PFSK-1 (cell line): ENCODE data around the gene NDUFS5.

ENCODE experiments used
- FOXP2 ChIP-seq: optimal IDR thresholded peaks from 2 replicates; pipeline ENCODE3; 2011; ENCODE audit warnings: borderline replicate concordance, control low read depth, inconsistent platforms; ENCODE audit not compliant: insufficient read depth; ENCODE audit errors: extremely low read length, extremely low read depth
- POLR2AphosphoS5 ChIP-seq: IDR thresholded peaks from 2 replicates; pipeline ENCODE4 v1.6.1; 2012; ENCODE audit warnings: low read depth, mild to moderate bottlenecking, control low read depth, low read length, moderate library complexity
- SIN3A ChIP-seq: IDR thresholded peaks from 2 replicates; pipeline ENCODE4 v1.6.1; 2012; ENCODE audit warnings: mild to moderate bottlenecking, low read length, moderate library complexity, borderline replicate concordance; ENCODE audit not compliant: insufficient read depth
- TAF1 ChIP-seq: IDR thresholded peaks from 2 replicates; pipeline ENCODE4 v1.6.1; 2012; ENCODE audit warnings: low read length, control low read depth, borderline replicate concordance; ENCODE audit not compliant: insufficient read depth
- TF ChIP-seq, protein P1 (sequence below), 2 experiments: IDR thresholded peaks; 2 replicates each; pipeline versions ENCODE4 v1.6.1 to v1.8.0; 2011 to 2012; ENCODE audit warnings: low read depth in 2 of 2, low read length in 2 of 2, control low read depth in 1 of 2, inconsistent platforms in 1 of 2, mild to moderate bottlenecking in 1 of 2, moderate library complexity in 1 of 2; ENCODE audit not compliant: insufficient read depth in 1 of 2

Gene NDUFS5

DNA sequence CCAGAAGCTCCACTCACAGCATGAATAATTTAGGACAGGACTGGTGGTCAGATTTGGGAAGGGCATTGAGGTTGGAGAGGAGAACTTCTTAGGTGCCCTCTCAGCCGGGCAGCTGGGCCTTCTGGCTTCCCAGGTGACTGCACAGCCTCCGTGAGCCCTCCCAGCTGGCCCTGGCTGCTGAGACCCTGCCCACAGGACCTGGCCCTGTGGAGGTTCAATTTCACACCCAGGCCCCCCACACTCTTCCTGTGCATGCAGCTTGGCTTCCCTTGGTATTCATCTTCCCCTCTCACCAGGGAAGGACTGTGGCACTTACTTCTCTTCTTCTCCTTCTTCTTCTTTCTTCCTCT lies 50.6 kb downstream of the NDUFS5 start:
- TF ChIP-seq FOXP2 (no peak), SIN3A (no peak), TAF1 (no peak), POLR2AphosphoS5 (no peak)
- TF ChIP-seq, protein P1, sequence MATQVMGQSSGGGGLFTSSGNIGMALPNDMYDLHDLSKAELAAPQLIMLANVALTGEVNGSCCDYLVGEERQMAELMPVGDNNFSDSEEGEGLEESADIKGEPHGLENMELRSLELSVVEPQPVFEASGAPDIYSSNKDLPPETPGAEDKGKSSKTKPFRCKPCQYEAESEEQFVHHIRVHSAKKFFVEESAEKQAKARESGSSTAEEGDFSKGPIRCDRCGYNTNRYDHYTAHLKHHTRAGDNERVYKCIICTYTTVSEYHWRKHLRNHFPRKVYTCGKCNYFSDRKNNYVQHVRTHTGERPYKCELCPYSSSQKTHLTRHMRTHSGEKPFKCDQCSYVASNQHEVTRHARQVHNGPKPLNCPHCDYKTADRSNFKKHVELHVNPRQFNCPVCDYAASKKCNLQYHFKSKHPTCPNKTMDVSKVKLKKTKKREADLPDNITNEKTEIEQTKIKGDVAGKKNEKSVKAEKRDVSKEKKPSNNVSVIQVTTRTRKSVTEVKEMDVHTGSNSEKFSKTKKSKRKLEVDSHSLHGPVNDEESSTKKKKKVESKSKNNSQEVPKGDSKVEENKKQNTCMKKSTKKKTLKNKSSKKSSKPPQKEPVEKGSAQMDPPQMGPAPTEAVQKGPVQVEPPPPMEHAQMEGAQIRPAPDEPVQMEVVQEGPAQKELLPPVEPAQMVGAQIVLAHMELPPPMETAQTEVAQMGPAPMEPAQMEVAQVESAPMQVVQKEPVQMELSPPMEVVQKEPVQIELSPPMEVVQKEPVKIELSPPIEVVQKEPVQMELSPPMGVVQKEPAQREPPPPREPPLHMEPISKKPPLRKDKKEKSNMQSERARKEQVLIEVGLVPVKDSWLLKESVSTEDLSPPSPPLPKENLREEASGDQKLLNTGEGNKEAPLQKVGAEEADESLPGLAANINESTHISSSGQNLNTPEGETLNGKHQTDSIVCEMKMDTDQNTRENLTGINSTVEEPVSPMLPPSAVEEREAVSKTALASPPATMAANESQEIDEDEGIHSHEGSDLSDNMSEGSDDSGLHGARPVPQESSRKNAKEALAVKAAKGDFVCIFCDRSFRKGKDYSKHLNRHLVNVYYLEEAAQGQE (IDR thresholded peaks at IDR 0.05; ENCODE audit: insufficient read depth in 1 of 2, low read depth in 2 of 2, low read length in 2 of 2), result no peak

DNA sequence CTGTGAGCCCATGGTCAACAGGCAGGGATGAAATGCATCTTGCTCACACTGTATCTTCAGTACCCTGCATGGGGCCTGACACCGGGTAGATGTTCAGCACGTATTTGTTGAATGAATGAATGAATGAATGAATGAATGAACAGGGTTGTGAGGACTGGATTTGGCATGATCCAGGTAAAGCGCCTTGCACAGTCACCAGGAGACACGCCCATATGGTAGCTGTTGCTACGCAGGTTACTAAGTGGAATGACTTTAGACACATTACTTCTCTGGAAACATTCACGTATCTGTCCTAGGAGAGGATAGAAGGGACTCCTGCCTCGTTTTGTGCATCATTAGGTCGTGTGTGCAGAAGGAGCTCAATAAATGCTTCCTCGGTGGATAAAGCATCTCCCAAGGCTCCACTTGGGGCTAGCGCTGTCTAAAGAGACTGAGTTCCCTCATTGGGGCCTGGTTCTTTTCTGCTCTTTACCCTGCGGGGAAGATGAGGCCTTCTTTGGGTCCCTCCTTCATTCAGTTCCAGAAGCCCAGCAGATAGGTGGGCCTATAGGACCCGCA lies 54.2 kb downstream of the NDUFS5 start:
- TF ChIP-seq FOXP2 (no peak), POLR2AphosphoS5 (no peak), TAF1 (no peak), SIN3A (no peak)
- TF ChIP-seq, protein P1 (IDR thresholded peaks at IDR 0.05; ENCODE audit: insufficient read depth in 1 of 2, low read depth in 2 of 2, low read length in 2 of 2), result no peak

DNA sequence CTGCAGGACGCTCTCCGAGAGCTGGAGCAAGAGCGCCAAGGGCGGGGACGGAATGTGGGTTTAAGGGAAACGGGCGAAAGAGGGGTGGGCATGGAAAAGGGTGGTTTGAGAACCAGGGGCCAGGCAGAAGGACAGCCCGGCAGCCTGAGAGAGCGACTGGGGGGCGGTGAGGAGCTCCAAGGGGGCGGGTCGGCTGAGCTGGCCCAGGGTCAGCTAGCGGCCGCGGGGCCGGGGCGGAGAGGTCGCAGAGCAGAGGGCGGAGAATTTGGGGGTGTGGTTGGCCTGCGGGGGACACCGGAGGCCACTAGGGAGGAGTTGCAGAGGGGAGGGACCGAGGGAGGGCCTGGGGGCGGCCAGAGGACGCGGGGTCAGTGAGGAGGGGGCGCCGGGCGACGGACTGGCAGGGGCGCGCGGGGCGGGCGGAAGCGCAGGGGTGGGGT lies 54.7 kb downstream of the NDUFS5 start:
- TF ChIP-seq POLR2AphosphoS5 (no peak), FOXP2 (no peak), SIN3A (no peak), TAF1 (no peak)
- TF ChIP-seq, protein P1 (IDR thresholded peaks at IDR 0.05; ENCODE audit: insufficient read depth in 1 of 2, low read depth in 2 of 2, low read length in 2 of 2), result no peak

DNA sequence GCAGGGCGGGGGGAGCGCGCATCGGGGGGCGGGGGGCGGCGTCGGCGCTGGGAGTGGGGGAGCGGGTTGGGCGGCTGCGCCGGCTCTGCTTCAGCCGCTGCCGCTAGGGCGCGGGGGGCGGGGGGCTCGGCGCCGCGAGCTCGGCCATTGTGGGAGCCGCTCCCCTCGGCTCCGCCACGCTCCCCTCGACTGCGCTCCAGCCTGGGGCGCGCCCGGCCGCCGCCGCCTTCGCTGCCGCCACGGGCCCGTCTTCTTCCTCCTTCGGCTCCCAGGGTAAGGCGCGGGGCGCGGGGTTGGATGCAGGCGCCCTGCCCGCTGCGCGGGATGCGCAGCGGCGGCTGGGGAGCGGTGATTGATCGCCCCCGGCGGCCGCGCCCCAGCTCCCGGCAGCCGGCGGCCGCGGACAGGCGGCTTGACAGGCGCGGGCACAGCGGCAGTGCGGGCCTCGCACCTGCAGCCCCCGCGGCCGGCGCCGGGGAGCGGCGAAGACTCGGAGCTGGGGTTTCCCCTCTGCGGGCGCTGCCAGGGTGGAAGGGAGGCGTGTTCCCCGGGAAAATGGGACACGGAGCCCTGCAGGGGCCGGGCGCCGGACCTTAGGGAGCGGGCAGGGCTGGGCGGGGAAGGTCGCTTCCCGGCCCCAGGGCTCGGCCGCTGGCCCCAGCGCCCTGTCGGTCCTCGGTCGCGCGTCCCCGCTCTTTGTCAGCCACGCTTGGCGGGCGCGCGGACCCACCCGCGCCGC lies 55.3 kb downstream of the NDUFS5 start:
- TF ChIP-seq SIN3A, result no peak
- no peak for TF ChIP-seq POLR2AphosphoS5
- TF ChIP-seq FOXP2, result no peak
- TF ChIP-seq TAF1, result no peak
- TF ChIP-seq, protein P1 (IDR thresholded peaks at IDR 0.05; ENCODE audit: insufficient read depth in 1 of 2, low read depth in 2 of 2, low read length in 2 of 2), result no peak
